Tibial artery (tissue), 4 donors: ENCODE data around the gene THSD7A.

Experiments
- DNase-seq, 2 donors: peaks; one replicate each; pipeline ENCODE4 v3.0.0-alpha.2; 2019
- H3K27ac ChIP-seq, 2 donors: fragments of 200-600 bp; sonication (generic) in 1 of 2; 1 replicate in 1 of 2; 2 replicates in 1 of 2; pipeline ENCODE4 v1.5.1; 2018 to 2019; ENCODE audit warnings: mild to moderate bottlenecking in 1 of 2
- H3K27me3 ChIP-seq, 2 donors: fragments of 200-600 bp; sonication (generic) in 1 of 2; one replicate each; pipeline versions ENCODE4 v1.5.1 to v1.6.0; 2016 to 2019
- H3K36me3 ChIP-seq, 3 donors: fragments of 200-600 bp; sonication (generic) in 2 of 3; one replicate each; pipeline ENCODE4 v1.5.1; 2016 to 2019; ENCODE audit warnings: mild to moderate bottlenecking in 2 of 3
- H3K4me1 ChIP-seq, 4 donors: fragments of 200-600 bp; sonication (generic) in 2 of 4; 1 replicate in 3 of 4; 2 replicates in 1 of 4; pipeline ENCODE4 v1.5.1; 2016 to 2019
- H3K4me3 ChIP-seq, 2 donors: fragments of 200-600 bp; sonication (generic) in 1 of 2; 1 replicate in 1 of 2; 2 replicates in 1 of 2; pipeline ENCODE4 v1.5.1; 2018 to 2019; ENCODE audit warnings: mild to moderate bottlenecking in 2 of 2
- H3K9me3 ChIP-seq, 3 donors: fragments of 200-600 bp; sonication (generic) in 1 of 3; one replicate each; pipeline ENCODE4 v1.5.1; 2016 to 2019
- intact Hi-C: fragments of 100-400 bp; cut with DNase I; formaldehyde crosslinking; loops from one replicate; pipeline ENCODE4 v1.15.0; 2023; ENCODE audit warnings: low total_unique reads
- TF ChIP-seq, protein P1 (sequence below), 2 experiments: fragments of 200-600 bp in 1 of 2; fragments of 450-650 bp in 1 of 2; IDR thresholded peaks; one replicate each; pipeline ENCODE4 v1.5.1; 2017 to 2019; ENCODE audit warnings: antibody characterized with exemption in 2 of 2, mild to moderate bottlenecking in 1 of 2, moderate library complexity in 1 of 2

THSD7A gene

GRCh38 chr7:11513460-11513859, 318.5 kb downstream of the THSD7A start:
- DNase-seq: no peak
- H3K27me3 ChIP-seq: no peaks in the 10 kb centered on the region
- TF ChIP-seq, protein P1, sequence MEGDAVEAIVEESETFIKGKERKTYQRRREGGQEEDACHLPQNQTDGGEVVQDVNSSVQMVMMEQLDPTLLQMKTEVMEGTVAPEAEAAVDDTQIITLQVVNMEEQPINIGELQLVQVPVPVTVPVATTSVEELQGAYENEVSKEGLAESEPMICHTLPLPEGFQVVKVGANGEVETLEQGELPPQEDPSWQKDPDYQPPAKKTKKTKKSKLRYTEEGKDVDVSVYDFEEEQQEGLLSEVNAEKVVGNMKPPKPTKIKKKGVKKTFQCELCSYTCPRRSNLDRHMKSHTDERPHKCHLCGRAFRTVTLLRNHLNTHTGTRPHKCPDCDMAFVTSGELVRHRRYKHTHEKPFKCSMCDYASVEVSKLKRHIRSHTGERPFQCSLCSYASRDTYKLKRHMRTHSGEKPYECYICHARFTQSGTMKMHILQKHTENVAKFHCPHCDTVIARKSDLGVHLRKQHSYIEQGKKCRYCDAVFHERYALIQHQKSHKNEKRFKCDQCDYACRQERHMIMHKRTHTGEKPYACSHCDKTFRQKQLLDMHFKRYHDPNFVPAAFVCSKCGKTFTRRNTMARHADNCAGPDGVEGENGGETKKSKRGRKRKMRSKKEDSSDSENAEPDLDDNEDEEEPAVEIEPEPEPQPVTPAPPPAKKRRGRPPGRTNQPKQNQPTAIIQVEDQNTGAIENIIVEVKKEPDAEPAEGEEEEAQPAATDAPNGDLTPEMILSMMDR (IDR thresholded peaks at IDR 0.05): no peak
- no peak overlapping the region for H3K27ac ChIP-seq
- no peaks in the 10 kb centered on the region for H3K36me3 ChIP-seq
- no peaks in the 10 kb centered on the region for H3K9me3 ChIP-seq
- H3K4me3 ChIP-seq: no peak overlapping the region
- no peaks in the 10 kb centered on the region for H3K4me1 ChIP-seq
- intact Hi-C loops: no loop called here

GRCh38 chr7:11507929-11508328, 324.1 kb downstream of the THSD7A start:
- H3K27ac ChIP-seq: no peak overlapping the region
- no peaks in the 10 kb centered on the region for H3K27me3 ChIP-seq
- TF ChIP-seq, protein P1 (IDR thresholded peaks at IDR 0.05): no peak
- no peaks in the 10 kb centered on the region for H3K36me3 ChIP-seq
- H3K9me3 ChIP-seq: peaks cover 0 to 3% (median 0%) of the 10 kb centered on the region in 3 donors
- no peaks in the 10 kb centered on the region for H3K4me1 ChIP-seq
- DNase-seq: no peak
- intact Hi-C loops: no loop called here
- no peak overlapping the region for H3K4me3 ChIP-seq

- Histone ChIP-seq H3K9me3 (peaks cover 0 to 9% (median 0%) of the 10 kb centered on the region in 3 donors), H3K27me3 (no peaks in the 10 kb centered on the region), H3K36me3 (no peaks in the 10 kb centered on the region), H3K4me3 (no peak overlapping the region), H3K4me1 (no peaks in the 10 kb centered on the region), H3K27ac (no peak overlapping the region)
- no peak for DNase-seq
- TF ChIP-seq, protein P1 (IDR thresholded peaks at IDR 0.05): no peak
- intact Hi-C loops: no loop called here
These were observed 325.6 kb downstream of the THSD7A start for GRCh38 chr7:11506417-11506816.

GRCh38 chr7:11505471-11505985, 326.5 kb downstream of the THSD7A start:
- Histone ChIP-seq H3K9me3 (peaks cover 0 to 12% (median 0%) of the 10 kb centered on the region in 3 donors), H3K36me3 (no peaks in the 10 kb centered on the region), H3K27ac (no peak overlapping the region), H3K27me3 (no peaks in the 10 kb centered on the region), H3K4me3 (no peak overlapping the region), H3K4me1 (no peaks in the 10 kb centered on the region)
- no peak for DNase-seq
- TF ChIP-seq, protein P1 (IDR thresholded peaks at IDR 0.05): no peak
- intact Hi-C loops: no loop called here

DNA sequence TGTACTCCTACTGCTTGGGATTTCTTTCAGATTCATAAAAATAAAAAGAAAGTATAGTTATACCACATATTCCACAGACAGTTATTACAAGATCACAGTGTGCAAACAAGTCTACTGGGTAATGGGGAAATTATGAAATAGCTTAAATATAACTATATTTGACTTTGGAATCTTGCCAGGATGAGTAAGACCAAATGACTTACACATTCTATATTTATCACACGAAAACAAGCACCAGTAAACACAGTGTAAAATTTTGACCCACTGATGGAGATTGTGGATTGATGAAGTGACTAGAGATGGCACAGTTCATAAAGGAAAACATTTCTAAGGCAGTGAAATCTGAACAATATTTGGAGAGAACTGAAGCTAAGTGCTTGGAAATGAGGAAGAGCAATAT, 339.7 kb downstream of the THSD7A start:
- TF ChIP-seq, protein P1 (IDR thresholded peaks at IDR 0.05): no peak
- no peaks in the 10 kb centered on the region for H3K9me3 ChIP-seq
- H3K4me1 ChIP-seq: no peaks in the 10 kb centered on the region
- no peaks in the 10 kb centered on the region for H3K36me3 ChIP-seq
- no peak overlapping the region for H3K4me3 ChIP-seq
- H3K27ac ChIP-seq: no peak overlapping the region
- intact Hi-C loops: no loop called here
- DNase-seq: no peak
- H3K27me3 ChIP-seq: no peaks in the 10 kb centered on the region

DNA sequence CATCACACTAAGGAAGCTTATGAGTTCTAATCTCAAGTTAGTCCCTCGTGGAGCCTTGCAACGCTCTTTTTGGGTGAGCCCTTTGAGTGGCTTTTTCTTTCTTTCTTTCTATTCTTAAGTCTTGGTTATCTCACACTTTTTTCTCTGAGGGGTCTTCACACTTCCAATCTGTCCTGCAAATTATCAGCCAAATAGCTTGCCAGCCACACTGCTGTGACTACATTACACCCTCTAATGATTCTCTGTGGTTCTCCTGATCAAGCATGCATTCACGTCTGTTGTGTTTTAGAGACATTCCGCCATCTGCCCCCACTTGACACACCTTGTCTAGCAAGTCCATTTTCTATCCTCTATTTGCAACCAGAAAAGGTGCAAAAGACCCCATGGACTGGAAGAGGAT, 340.2 kb downstream of the THSD7A start:
- no peaks in the 10 kb centered on the region for H3K9me3 ChIP-seq
- intact Hi-C loops: no loop called here
- H3K4me1 ChIP-seq: no peaks in the 10 kb centered on the region
- H3K36me3 ChIP-seq: no peaks in the 10 kb centered on the region
- no peak for DNase-seq
- no peaks in the 10 kb centered on the region for H3K27me3 ChIP-seq
- TF ChIP-seq, protein P1 (IDR thresholded peaks at IDR 0.05): no peak
- H3K27ac ChIP-seq: no peak overlapping the region
- H3K4me3 ChIP-seq: no peak overlapping the region
